HG03045 (cell line): Measurements from ENCODE around the gene MARCHF6.
"Not testable (repeated sequence)": the region's sequence is repeated elsewhere in the genome, so short reads cannot be mapped to it uniquely, and the experiment has no call there.

ENCODE experiments used
- ATAC-seq: cut with Tn5 transposase; IDR thresholded peaks from one replicate; pipeline ENCODE4 v1.9.1; 2021; ENCODE audit warnings: mild to moderate bottlenecking, moderate library complexity; ENCODE audit not compliant: unreplicated experiment

MARCHF6 gene

DNA sequence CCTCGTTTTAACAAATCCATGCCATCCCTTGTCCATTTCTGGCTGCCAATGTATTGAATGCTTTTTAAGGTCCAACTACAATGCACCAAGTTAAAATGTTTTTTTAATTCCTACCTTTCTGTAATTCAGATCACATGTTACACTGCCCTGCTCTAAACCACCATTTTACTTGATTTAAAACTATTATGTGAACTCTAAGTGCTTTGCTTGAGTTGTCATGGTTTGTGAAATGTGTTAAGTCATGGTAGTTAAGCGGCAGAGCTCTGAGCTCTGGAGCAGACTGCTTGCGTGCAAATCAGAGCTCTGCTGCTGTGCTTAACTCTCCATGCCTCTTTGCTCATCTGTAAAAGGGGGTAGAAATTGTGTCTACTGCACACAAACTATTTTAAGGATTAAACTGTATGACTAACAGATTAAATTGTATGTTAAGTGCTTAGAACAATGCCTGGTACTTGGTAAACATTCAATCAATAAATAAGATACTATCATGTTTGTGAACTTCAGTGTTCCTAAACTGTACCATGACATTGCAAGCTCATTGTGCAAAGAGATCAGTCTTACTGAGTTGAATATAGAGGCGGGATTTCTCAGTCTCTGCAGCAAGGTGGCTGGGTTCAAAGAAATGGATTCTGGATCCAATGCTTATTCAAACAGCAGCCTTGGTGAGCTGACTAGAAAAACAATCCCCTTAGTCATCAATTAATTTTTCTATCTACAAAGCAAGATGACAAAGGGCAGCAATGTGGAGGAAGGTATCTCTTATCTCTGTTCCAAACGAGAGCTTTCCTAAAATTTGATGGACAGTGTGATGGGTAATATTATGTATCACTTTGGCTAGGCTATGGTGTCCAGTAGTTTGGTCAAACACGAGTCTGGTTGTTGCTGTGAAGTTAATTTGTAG, 29.7 kb upstream of the MARCHF6 start:
- ATAC-seq, result no peak

DNA sequence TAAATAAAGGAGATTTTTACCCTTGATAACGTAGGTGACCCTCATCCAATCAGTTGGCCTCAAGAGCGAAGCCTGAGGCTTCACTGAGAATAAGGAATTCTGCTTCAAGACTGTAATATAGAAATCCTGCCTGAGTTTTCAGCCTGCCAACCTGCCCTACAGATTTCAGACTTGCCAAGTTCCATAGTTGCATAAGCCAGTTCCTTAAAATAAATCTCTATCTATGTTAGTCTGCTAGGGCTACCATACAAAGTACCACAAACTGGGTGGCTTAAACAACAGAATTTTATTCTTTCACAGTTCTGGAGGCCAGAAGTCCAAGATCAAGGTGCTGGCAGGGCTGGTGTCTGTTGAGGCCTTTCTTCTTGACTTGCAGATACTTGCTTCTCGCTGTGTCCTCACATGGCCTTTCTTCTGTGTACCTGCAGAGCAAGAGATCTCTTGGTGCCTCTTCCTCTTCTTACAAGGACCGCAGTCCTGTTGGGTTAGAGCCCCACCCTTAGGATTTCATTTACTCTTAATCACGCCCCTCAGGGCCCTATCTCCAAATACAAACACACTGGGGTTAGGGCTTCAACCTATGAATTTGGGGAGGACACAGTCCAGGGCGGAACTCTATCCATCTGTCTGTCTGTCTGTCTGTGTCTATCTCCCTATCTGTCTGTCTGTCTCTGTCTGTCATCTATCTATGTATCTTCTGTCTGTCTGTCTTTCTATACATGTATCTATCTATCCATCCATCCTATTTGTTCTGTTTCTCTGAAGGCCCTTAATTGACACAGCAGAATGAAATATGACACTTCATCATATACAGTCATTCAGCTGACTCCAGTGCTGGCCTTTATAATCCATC, 28.8 kb upstream of the MARCHF6 start:
- no peak for ATAC-seq

DNA sequence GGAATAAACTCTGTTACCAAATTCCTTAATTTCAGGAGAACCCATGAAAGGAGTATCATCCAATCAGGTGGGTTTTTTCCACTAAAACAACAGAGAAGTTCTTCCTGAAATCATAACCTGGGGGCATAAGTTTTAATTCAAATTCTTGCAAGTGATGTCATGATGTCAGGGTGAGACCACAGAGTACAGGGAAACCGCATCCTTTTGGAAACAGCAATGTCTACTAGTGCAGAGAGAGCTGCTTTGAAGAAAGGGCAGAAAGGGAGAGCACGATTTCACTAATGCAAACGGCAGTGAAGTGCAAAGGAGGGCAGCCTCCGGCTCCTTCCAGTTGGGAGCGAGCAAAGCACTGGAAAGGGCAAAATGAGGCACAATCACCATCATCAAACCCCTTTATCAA, 25.2 kb upstream of the MARCHF6 start:
- ATAC-seq, result no peak

DNA sequence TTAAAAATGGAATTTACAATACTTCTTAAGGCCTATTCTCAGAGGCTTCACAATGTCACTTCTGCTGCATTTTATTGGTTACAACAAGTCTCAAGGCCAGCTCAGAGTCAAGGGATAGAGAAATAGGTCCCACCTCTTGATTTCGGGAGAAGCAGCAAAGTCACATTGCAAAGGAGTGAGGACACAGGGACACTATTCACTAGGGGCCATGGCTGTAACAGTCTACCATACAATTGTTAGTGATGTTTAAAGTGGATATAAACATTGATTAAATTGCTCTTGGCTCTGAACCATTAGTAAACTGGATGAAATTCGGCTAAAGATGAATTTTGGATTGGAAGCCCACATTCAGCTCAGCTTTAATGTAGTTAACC, 24.1 kb upstream of the MARCHF6 start:
- ATAC-seq, result no peak

DNA sequence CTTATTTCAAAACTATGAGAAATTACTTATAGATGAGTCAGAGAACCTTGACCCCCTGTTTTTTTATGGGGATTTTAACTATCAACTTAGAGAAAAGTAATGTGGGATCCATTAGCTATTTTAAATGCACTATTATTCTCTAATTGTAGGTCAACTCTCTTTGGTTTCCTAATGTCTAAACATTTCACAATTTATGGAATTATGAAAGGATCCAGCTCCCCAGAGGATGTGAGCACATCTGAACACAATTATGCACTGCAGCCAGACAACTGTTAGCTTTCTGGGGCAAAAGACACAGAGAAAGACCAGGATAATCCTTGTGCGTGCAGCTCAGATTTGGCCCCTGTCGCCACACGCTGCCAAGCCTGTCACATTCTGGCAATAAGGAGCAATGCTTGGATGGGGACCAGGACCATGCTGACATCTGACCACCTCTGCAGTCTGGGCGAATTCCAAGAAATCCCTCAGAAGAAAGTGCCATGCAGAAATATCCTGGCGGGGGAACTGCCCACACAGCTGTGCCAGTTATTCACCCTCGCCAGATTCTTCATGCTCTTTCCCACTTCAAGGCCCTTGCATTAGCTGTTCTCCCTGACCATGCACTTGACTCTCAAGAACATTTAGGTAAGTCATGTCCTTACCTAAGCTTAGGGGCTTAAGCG, 23.5 kb upstream of the MARCHF6 start:
- no peak for ATAC-seq

DNA sequence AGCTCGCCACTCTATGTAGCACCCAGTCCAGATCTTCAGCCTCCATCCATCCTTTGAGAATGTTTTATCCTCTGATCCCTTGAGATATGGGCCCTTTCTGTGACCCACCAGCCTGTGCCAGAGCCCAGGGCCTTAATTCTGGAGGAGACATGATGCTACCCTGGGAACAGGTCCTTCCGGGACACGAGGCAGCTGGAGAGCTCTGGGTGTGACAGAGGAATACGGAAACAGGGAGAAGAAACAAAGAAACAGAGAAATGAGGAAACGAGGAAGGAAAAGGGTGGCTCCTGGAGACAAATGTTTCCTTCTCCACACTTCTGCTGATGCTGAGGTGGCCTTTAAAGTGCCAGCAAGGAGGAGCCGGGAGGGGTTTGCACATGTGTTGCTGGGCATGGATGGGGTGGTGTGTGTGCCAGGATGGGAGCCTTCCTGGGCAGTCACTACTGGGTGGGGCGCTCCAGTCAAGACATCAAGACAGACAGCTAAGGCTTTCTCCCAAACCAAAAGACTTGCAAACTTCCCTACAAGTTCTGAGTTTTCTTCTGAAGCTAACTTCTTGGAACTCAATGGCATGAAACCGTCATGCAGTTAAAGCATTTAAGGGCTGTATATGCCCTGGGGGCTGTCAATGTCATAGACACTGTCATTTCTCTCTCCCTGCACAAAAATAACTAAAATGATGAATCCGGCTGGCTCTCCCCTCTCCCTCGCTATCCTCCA, 22.8 kb upstream of the MARCHF6 start:
- ATAC-seq, result no peak

DNA sequence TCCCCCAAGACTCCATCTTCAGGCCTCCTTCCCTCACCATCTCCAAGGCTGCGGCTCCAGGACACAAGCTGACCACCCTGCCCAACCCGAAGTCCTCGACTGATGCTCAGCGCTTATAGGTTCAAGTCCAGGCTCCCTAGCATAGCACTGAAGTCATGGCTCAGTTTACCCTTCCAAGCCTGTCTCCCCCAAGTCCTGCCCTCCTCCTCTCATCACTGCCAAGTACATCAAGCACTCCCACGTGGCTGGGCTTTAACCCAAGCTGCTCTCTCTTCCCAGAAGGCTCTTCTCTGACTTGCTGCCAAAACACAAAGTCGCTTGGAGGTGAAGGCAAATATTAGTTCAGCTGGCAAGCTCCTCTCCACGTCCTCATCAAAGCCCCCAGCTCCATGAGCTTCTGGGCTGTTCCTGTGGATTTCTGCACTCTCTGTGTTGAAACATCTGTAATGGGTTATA, 22.1 kb upstream of the MARCHF6 start:
- no peak for ATAC-seq

DNA sequence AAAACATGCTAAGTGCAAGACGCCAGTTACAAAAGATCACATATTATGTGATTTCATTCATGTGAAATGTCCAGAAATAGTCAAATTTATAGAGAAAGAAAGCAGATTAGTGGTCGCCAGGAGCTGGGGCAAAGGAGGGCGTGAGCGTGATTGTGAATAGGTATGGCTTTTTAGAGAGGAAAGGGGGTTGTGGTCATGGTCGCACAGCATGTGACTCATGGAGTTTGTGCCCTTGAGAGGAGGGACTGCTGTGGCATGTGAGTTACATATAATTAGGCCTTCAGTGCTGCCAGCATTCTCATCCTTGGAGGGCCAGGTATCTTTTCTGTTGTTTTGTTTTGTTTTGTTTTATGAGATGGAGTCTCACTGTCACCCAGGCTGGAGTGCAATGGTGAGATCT, 21.2 kb upstream of the MARCHF6 start:
- no peak for ATAC-seq

DNA sequence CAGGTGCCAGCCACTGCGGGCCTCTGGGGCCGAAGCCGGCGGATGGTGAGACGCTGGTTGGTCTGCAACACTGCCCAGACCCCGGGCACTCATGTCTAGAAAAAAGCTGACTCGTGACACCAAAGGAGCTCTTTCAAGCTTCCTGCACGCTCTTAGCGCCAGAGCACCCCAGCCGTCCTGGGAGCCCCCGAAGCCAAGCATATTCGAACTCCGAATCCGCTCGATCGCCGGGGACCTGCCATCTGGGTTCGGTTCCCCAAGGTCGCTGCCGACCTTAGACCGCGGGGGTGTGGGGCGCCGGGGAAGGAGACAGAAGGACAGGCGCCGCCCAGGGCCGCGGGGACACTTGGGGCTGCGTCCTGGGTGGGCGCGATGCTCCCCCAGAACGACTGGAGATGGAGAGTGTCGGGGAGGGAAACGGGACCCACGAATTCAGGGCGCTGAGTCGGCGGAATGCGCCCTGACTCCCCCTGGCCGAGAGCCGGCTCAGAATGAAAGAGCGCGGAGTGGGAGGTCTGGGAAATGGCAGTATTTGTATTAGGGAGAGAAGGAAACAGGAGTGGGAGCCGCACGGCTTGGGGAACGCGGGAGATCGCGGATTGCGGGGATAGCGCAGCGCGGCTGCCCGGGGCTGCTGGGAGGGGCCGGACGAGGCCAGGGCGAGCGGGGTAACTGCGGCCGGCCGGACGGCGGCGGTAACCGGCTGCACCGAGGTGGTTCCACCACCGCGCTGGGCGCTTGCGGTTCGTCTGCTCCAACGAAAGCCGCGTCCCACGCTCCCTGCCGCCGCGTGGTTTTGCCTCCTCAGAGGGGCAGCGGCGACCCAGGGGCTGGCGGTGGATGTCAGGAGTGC, 20.1 kb upstream of the MARCHF6 start:
- ATAC-seq, result no peak

DNA sequence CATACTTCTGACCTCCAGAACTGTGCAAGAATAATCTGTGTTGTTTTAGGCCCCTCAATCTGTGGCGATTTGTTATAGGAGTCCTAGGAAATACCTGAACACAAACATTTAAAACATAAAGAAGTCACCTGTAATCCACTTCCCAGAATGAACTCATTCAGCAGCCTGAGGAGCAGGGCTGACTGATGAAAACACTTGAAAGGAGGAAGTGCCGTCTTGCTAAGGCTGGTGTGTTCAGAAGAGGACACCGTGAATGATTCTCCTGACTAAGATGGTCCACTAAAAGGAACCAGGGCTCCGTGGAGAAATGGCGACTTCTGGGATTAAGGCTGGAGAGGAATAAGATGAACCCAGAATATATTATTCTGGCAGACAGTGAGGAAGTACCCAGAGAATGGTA, 18.7 kb upstream of the MARCHF6 start:
- ATAC-seq, result no peak

DNA sequence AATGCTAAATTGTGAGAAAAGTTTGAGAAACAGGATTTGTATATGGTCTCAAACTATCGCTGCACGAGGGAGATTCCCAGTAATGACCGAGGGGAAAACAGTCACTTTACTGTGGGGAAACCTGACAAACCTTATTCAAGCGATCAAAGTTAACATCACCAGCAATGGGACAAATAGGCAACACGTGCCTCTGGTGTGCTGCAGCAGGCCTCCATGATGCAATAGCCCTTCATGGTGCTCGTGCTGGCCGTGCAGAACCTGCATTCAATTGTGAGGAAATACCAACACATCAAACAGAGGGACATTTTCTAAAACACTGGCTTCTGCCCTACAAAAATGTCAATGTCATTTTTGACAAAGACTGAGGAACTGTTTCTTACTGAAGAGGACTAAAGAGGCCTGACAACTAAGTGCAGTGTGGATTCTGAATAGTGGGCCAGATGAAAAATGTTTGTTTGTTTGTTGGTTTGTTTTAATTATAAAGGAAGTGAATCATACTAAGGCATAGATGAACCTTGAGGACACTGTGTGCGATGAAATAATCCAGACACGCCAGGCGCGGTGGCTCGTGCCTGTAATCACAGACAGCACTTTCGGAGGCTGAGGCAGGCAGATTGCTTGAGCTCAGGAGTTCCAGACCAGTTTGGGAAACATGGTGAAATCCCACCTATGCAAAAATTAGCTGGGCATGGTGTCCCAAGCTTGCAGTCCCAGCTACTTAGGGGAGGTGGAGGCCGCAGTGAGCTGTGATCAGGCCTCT, 17.6 kb upstream of the MARCHF6 start:
- ATAC-seq, result no peak

DNA sequence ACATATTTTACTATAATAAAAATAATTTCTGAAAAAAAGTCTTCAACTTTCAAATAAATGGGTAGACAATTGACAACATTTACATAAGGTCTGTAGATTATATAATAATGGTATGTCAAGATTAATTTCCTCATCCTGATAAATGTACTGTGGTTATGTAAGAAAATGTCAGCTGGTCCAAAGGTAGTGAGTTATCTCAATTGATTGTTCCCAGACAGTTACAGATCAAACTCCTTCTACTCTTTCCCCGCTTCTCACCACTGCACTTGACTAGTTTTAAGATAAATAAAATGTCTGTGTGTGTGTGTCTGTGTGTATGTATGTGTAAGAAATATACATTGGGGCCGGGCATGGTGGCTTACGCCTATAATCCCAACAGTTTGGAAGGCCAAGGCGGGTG, 16.4 kb upstream of the MARCHF6 start:
- no peak for ATAC-seq

DNA sequence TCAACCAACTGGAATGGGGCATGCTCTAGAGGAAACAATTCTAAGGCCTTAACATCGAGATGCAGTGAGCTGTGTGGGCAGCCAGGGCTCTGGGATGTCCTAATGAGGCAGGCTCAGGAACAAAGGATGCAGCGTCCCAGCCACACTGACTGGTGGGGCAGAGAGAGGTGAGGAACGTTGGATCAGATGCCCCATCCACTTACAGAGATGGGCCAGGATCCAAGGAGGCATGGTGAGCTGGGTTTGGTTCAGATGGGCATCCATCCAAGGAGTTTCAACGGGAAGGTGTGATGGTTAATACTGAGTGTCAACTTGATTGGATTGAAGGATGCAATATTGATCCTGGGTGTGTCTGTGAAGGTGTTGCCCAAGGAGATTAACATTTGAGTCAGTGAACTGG, 15.5 kb upstream of the MARCHF6 start:
- ATAC-seq, result no peak

DNA sequence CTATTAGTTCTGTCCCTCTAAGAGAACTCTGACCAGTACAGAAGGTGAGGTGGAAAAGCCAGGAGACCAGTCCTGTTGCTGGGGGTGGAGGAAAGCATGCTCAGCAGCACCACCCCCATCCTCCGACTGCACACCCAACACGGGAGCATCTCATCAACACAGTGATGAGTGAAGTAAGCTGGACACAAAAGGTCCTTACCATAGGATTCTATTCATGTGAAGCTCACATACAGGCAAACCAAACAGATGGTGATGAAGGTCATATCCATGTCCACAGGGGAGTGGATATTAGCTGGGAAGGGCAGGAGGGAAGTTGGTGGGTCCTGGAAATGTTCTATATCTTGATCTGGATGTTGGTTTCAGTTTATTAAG, 14.8 kb upstream of the MARCHF6 start:
- ATAC-seq, result no peak

DNA sequence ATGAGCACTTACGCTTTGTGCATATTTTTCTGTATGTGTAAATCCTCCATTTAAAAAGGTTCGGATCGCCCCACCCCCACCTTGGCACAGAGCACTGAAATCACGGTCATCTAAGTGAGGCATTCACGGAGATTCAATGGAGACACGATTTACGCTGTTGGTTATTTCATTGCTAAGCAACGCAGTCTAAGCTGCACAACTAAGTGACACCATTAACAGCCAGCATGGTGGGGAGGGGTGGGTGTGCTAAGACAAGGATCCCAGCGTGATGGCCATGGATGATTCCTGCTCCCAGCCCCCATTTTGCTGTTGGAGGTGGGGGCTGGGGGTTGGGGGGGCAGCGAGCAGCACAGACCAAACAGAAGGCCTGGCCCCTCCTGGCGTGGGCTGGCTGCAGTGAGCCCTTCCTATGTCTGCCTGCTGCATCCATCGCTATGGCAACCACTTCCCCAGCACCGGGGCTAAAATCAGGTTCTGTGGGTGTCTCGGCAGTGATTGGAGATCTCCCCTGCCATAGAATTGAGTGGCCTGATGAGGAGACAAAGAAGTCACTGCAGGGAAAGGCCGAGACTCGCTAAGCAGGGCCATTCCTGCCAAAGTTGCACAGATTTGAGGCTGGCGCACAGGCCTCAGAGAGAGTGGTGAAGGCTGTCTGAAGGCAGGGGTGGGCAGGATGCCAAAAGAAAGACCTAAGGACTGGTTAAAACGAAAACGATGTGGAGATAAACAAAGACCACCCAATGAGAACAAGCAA, 14.3 kb upstream of the MARCHF6 start:
- no peak for ATAC-seq

DNA sequence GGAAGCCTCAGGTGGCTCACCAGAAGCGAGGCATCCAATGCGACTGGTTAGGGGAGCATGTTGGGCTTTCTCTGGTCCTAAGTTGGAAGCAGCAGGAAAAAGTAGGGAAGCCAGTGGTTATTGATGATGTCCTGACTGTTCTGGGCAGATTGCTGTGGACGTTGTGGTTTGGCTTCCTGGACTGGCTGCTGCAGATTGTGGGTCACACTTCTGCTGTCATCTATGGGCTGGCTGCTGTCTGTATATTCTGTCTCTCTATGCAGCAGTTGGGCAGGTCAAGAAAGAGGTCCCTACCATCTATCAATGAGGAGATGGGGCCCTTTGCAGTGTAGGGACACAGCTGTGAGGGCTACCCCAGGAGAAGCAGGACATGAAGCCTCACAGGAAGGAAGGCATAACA, 13.5 kb upstream of the MARCHF6 start:
- ATAC-seq, result no peak

DNA sequence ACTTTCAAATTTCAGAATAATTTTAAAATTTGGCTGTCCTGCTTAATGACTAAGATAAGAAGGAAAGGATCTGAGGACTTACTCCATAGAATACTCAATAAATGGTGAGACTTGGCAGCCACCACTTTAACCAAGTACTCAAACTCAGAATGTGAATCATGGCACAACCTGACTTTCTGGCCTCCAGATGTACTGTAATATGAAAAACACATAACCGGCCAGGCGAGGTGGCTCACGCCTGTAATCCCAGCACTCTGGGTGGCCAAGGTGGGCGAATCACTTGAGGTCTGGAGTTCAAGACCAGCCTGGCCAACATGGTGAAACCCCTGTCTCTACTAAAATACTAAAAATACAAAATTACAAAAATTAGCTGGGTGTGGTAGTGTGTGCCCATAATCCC, 10.0 kb upstream of the MARCHF6 start:
- no peak for ATAC-seq

DNA sequence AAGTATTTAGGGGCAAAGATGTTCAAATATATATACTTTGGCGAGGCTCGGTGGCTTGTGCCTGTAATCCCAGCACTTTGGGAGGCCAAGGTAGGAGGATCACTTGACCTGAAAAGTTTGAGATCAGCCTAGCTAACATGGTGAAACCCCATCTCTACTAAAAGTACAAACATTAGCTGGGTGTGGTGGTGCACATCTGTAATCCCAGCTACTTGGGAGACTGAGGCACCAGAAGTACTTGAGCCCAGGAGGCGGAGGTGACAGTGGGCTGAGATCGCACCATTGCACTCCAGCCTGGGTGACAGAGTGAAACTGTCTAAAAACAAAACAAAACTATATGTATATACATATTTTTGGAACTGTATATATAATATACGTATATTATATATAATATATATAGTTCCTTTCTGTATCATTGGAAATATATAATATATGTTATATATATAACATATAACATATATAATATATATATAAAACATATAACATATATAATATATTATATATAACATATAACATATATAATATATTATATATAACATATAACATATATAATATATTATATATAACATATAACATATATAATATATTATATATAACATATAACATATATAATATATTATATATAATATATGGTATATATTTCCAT, 8.9 kb upstream of the MARCHF6 start:
- ATAC-seq, result not testable (repeated sequence)
